H1 (cell line): ENCODE data around the gene F2RL2. TPM values are rescaled to one million over a fixed set of nuclear protein-coding genes. Genes with fewer than 3 reads are reported as not detected.

Experiments used
- ATF3 ChIP-seq: IDR thresholded peaks from 2 replicates; pipeline ENCODE4 v1.6.1; 2011; ENCODE audit warnings: low read depth, mild to moderate bottlenecking, low read length; ENCODE audit not compliant: insufficient read depth
- BACH1 ChIP-seq: IDR thresholded peaks from 2 replicates; pipeline ENCODE4 v1.6.1; 2012; ENCODE audit warnings: low read length, improper control_type of control experiment
- BCL11A ChIP-seq, 2 experiments: IDR thresholded peaks; one replicate each; pipeline ENCODE4 v1.6.1; 2011; ENCODE audit warnings: low read depth in 2 of 2, low read length in 2 of 2, mild to moderate bottlenecking in 2 of 2
- BRCA1 ChIP-seq: IDR thresholded peaks from 2 replicates; pipeline ENCODE4 v1.6.1; 2012; ENCODE audit warnings: low read depth, low read length, improper control_type of control experiment
- CBX8 ChIP-seq: fragments of 300-800, 300-1000 bp; sonication (generic); IDR thresholded peaks from 2 replicates; pipeline ENCODE4 v1.7.1; 2016; ENCODE audit warnings: low read depth, low read length, borderline replicate concordance
- CHD7 ChIP-seq: fragments of 300-600 bp; sonication (generic); IDR thresholded peaks from 2 replicates; pipeline ENCODE4 v1.7.1; 2012; ENCODE audit warnings: low read length, moderate library complexity, mild to moderate bottlenecking, inconsistent platforms; ENCODE audit not compliant: insufficient replicate concordance
- FOSL1 ChIP-seq: IDR thresholded peaks from 2 replicates; pipeline ENCODE4 v1.6.1; 2011; ENCODE audit warnings: mild to moderate bottlenecking, low read depth, low read length, moderate library complexity; ENCODE audit not compliant: insufficient read depth
- GTF2F1 ChIP-seq: IDR thresholded peaks from 2 replicates; pipeline ENCODE4 v1.6.1; 2012; ENCODE audit warnings: low read depth, low read length, improper control_type of control experiment, borderline replicate concordance
- POLR2AphosphoS5 ChIP-seq: IDR thresholded peaks from 2 replicates; pipeline ENCODE4 v1.6.1; 2011; ENCODE audit warnings: low read depth, low read length
- RFX5 ChIP-seq: IDR thresholded peaks from 2 replicates; pipeline ENCODE4 v1.6.1; 2011; ENCODE audit warnings: low read depth, low read length, improper control_type of control experiment, borderline replicate concordance
- RXRA ChIP-seq: IDR thresholded peaks from 2 replicates; pipeline ENCODE4 v1.6.1; 2011; ENCODE audit warnings: low read depth, mild to moderate bottlenecking, low read length, moderate library complexity; ENCODE audit not compliant: insufficient read depth
- SIX5 ChIP-seq: IDR thresholded peaks from 2 replicates; pipeline ENCODE4 v1.6.1; 2011; ENCODE audit warnings: mild to moderate bottlenecking, low read depth, low read length
- polyA plus RNA-seq, 7 experiments: library from polyadenylated mRNA; depleted of rRNA in 3 of 7; stranded (reverse) in 5 of 7; unstranded in 2 of 7; fragments of >200 nt in 5 of 7; fragments of 200-250 nt in 2 of 7; gene quantifications; 1 replicate in 5 of 7; 2 replicates in 1 of 7; 4 replicates in 1 of 7; pipeline versions ENCODE4 v1.2.1 to v1.2.3, GENCODE V29; 2011 to 2013; ENCODE audit warnings: missing spikeins in 2 of 7, mixed read lengths in 2 of 7
- total RNA-seq: library from RNA; stranded (reverse); fragmentation: NEBNext Ultra II Directional; extraction: Animal tissue kit (Norgen Biotek cat#: 25700); gene quantifications from 2 replicates; pipeline ENCODE4 v1.2.1, GENCODE V29; 2021

The F2RL2 gene
- total and polyA plus RNA-seq, 2 of the 8 experiments (the other 6 are each of a cell fraction or from before 2014, with no cell fraction given) = 0.03 to 0.07 TPM

GRCh38 chr5:76634661-76635060, 11.5 kb upstream of the F2RL2 start (continued):
- no peak for TF ChIP-seq CHD7
- TF ChIP-seq GTF2F1 = no peak
- TF ChIP-seq SIX5 = no peak
- TF ChIP-seq BRCA1 = no peak
- TF ChIP-seq RFX5 = no peak
- TF ChIP-seq CBX8 = no peak
- TF ChIP-seq BACH1 = no peak
- TF ChIP-seq POLR2AphosphoS5 = no peak
- no peak for TF ChIP-seq ATF3
- TF ChIP-seq BCL11A (IDR thresholded peaks at IDR 0.05; ENCODE audit: low read depth in 2 of 2, low read length in 2 of 2) = no peak
- TF ChIP-seq RXRA = no peak
- TF ChIP-seq FOSL1 = no peak
